Lung (tissue), 12 donors: ENCODE results near the gene TNFAIP8L3. TPM values are rescaled to one million over a fixed set of nuclear protein-coding genes. Genes with fewer than 3 reads are reported as not detected.

Source experiments
- ATAC-seq: fragments of 200-7000 bp; cut with Tn5 transposase; one replicate; pipeline ENCODE4 v1.9.1; 2020; ENCODE audit warnings: moderate number of reproducible peaks; ENCODE audit not compliant: insufficient read depth, low FRiP score
- DNase-seq, 3 donors: peaks; one replicate each; pipeline ENCODE4 v3.0.0-alpha.2; 2013 to 2017
- H3K27ac ChIP-seq, 2 donors: one replicate each; pipeline ENCODE4 v1.5.1; 2013; ENCODE audit warnings: mild to moderate bottlenecking in 2 of 2, moderate library complexity in 2 of 2, control low read depth in 1 of 2, inconsistent platforms in 1 of 2, low read depth in 1 of 2, low read length in 1 of 2
- H3K27me3 ChIP-seq, 3 donors: one replicate each; pipeline ENCODE4 v1.5.1; 2013; ENCODE audit warnings: low read length in 2 of 3; ENCODE audit not compliant: control insufficient read depth in 3 of 3, insufficient read depth in 3 of 3
- H3K36me3 ChIP-seq, 4 donors: one replicate each; pipeline ENCODE4 v1.5.1; 2013; ENCODE audit warnings: low read length in 4 of 4, mild to moderate bottlenecking in 1 of 4, moderate library complexity in 1 of 4; ENCODE audit not compliant: control insufficient read depth in 4 of 4, insufficient read depth in 4 of 4
- H3K4me1 ChIP-seq, 5 donors: one replicate each; pipeline ENCODE4 v1.5.1; 2013; ENCODE audit warnings: low read length in 5 of 5, mild to moderate bottlenecking in 2 of 5, moderate library complexity in 1 of 5; ENCODE audit not compliant: control insufficient read depth in 5 of 5, insufficient read depth in 5 of 5
- H3K4me3 ChIP-seq: one replicate; pipeline ENCODE4 v1.5.1; 2013; ENCODE audit warnings: mild to moderate bottlenecking, control low read depth, moderate library complexity
- H3K9ac ChIP-seq, 2 donors: one replicate each; pipeline ENCODE4 v1.5.1; 2013; ENCODE audit warnings: low read length in 2 of 2, control low read depth in 1 of 2; ENCODE audit not compliant: insufficient read depth in 1 of 2
- H3K9me3 ChIP-seq, 4 donors: one replicate each; pipeline ENCODE4 v1.5.1; 2013; ENCODE audit warnings: low read length in 3 of 4, mild to moderate bottlenecking in 1 of 4, moderate library complexity in 1 of 4; ENCODE audit not compliant: control insufficient read depth in 4 of 4, insufficient read depth in 3 of 4
- WGBS, 2 donors: extraction: QIAGEN DNeasy Blood & Tissue Kit; methylation state at CpG; one replicate each; pipeline ENCODE4 v1.1.7; 2013; 5-methylcytosine and 5-hydroxymethylcytosine counted together
- polyA plus RNA-seq, 2 donors: library from polyadenylated mRNA; stranded (reverse); fragments of 200-250 nt; gene quantifications; one replicate each; pipeline ENCODE4 v1.2.1, GENCODE V29; 2013
- total RNA-seq, 2 donors: library from RNA; depleted of rRNA in 1 of 2; stranded (reverse); fragments of >200 nt in 1 of 2; gene quantifications; one replicate each; pipeline ENCODE4 v1.2.1, GENCODE V29; 2014 to 2021
- TF ChIP-seq, protein P1 (sequence below): IDR thresholded peaks from 2 replicates; pipeline ENCODE4 v1.5.1; 2012; ENCODE audit warnings: mild to moderate bottlenecking; ENCODE audit errors: control extremely low read depth, extremely low read depth
- donor health status: control.
- donor health status: control.
- donor health status: Bipolar disorder and iron deficiency.
- donor health status: healthy.
- donor health status: DM: yes; HTN: yes; CAD: no.

Gene TNFAIP8L3
- total and polyA plus RNA-seq, 4 donors: 3.7 to 20.5 (median 9.9) TPM

DNA sequence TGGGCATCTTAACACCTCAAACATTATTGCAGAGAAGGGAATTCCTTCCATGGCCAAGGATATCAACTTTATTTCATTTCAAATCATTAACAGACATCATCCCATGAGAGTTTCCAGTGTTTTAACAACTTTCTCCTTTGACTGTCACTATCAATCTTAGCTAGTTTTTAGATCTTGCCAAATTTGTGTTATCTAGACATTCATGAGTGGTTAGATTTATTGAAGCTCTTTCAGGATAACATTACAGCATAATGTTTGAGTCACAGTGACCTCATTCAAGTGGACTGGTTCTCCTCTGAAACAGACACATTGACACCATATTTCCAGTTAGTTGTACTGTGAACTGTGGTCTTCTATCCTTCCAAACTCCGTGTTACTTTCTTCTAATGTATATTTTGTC, 8.6 kb upstream of the TNFAIP8L3 start:
- H3K4me1 ChIP-seq: peaks cover 0 to 22% (median 7%) of the 10 kb centered on the region in 5 donors
- ATAC-seq: peak; percentile 13
- no peak overlapping the region for H3K4me3 ChIP-seq
- TF ChIP-seq, protein P1, sequence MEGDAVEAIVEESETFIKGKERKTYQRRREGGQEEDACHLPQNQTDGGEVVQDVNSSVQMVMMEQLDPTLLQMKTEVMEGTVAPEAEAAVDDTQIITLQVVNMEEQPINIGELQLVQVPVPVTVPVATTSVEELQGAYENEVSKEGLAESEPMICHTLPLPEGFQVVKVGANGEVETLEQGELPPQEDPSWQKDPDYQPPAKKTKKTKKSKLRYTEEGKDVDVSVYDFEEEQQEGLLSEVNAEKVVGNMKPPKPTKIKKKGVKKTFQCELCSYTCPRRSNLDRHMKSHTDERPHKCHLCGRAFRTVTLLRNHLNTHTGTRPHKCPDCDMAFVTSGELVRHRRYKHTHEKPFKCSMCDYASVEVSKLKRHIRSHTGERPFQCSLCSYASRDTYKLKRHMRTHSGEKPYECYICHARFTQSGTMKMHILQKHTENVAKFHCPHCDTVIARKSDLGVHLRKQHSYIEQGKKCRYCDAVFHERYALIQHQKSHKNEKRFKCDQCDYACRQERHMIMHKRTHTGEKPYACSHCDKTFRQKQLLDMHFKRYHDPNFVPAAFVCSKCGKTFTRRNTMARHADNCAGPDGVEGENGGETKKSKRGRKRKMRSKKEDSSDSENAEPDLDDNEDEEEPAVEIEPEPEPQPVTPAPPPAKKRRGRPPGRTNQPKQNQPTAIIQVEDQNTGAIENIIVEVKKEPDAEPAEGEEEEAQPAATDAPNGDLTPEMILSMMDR: no peak
- peaks cover 0 to 33% (median 0%) of the 10 kb centered on the region in 3 donors for H3K27me3 ChIP-seq
- no peaks in the 10 kb centered on the region for H3K9me3 ChIP-seq
- no peak overlapping the region for H3K9ac ChIP-seq
- no peak for DNase-seq
- WGBS, 2 donors: 75 to 91% methylated on average over 1 of the region's 1 CpG
- no peaks in the 10 kb centered on the region for H3K36me3 ChIP-seq
- no peak overlapping the region for H3K27ac ChIP-seq

DNA sequence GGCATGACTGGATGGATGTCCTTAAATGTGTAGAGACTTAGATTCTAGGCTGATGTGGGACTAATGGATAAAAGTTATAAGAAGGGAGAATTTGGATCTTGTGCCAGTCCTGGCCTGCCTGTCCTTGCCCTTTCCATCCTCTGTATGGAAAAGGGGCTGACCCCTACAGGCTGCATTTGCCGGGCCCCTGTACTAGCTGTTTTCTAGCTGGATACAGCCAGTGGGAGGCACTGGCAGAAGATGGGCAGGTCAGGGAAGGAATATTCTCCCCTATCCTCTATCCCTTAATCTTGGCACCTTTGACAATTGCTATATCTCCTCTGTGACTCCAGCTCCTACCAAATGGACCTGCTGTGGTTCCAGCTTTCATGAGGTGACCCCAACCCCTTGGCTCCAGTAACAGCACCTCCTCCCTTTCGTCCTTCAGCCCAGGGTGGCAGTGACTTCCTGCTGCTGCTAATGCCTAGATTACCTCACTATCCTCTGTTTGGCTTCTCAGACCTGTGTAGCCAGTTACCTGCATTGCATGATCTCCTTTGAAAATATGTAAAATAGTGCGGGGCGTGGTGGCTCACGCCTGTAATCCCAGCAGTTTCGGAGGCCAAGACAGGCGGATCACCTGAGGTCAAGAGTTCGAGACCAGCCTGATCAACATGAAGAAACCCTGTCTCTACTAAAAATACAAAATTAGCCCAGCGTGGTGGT, 6.2 kb upstream of the TNFAIP8L3 start:
- no peak for ATAC-seq
- DNase-seq: no peak
- no peak overlapping the region for H3K27ac ChIP-seq
- no peak overlapping the region for H3K4me3 ChIP-seq
- 81 to 87% methylated on average over 9 of the region's 9 CpGs for WGBS, 2 donors
- H3K36me3 ChIP-seq: no peaks in the 10 kb centered on the region
- H3K9me3 ChIP-seq: no peaks in the 10 kb centered on the region
- peaks cover 0 to 15% (median 7%) of the 10 kb centered on the region in 5 donors for H3K4me1 ChIP-seq
- H3K27me3 ChIP-seq: peaks cover 0 to 53% (median 14%) of the 10 kb centered on the region in 3 donors
- H3K9ac ChIP-seq: no peak overlapping the region
- TF ChIP-seq, protein P1: no peak

DNA sequence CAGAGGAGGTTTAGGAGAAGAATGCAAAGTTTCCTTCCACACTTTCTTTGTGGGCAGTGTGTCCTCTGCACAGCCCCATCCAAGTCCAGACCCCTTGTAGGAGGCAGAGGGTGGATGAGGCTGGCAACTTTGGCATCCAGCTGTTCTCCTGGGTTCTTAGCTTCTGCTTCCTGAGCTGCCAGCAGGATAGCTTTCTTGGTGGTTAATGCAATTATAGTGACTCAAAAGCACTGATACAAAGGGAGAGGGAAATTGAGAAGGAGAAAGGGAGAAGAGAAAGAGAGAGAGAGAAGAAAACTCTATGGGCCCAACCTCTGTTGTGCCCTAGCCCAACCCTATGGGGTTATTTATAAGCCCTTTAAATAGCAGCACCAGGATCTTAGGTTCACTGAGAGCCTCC, 4.5 kb upstream of the TNFAIP8L3 start:
- H3K4me3 ChIP-seq: no peak overlapping the region
- ATAC-seq (no peak), DNase-seq (no peak)
- H3K9ac ChIP-seq: no peak overlapping the region
- H3K27ac ChIP-seq: no peak overlapping the region
- no peaks in the 10 kb centered on the region for H3K36me3 ChIP-seq
- H3K9me3 ChIP-seq: no peaks in the 10 kb centered on the region
- peaks cover 0 to 60% (median 23%) of the 10 kb centered on the region in 3 donors for H3K27me3 ChIP-seq
- peaks cover 0 to 9% (median 3%) of the 10 kb centered on the region in 5 donors for H3K4me1 ChIP-seq
- TF ChIP-seq, protein P1: no peak

DNA sequence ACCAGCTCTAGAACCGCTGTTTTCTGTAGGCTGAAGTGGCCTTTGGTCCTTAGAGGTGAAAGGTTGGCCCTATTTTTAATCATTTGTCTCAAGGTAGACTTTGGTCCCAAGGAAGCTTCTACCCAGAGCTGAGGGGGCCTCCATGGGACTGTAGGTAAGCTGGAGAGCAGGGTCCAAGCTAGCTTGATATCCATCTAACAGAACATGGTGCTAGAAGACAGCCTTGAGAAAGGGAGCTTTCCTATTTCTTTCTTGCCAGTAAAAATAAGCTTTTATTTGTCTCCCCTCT, 3.6 kb upstream of the TNFAIP8L3 start:
- H3K36me3 ChIP-seq: no peaks in the 10 kb centered on the region
- H3K4me1 ChIP-seq: peaks cover 0 to 6% (median under 1%) of the 10 kb centered on the region in 5 donors
- H3K27me3 ChIP-seq: peaks cover 0 to 66% (median 23%) of the 10 kb centered on the region in 3 donors
- no peak overlapping the region for H3K27ac ChIP-seq
- H3K9ac ChIP-seq: no peak overlapping the region
- no peaks in the 10 kb centered on the region for H3K9me3 ChIP-seq
- H3K4me3 ChIP-seq: no peak overlapping the region
- ATAC-seq (no peak), DNase-seq (no peak)
- TF ChIP-seq, protein P1: no peak
- 80 to 89% methylated on average over 1 of the region's 1 CpG for WGBS, 2 donors
